ENCODE results near the gene ANKHD1.
"Not testable (repeated sequence)": the region's sequence is repeated elsewhere in the genome, so short reads cannot be mapped to it uniquely, and the experiment has no call there.

The ANKHD1 gene

GRCh38 chr5:140381351-140381750 lies 20.3 kb upstream of the ANKHD1 start:
- no peak for DNase-seq

DNA sequence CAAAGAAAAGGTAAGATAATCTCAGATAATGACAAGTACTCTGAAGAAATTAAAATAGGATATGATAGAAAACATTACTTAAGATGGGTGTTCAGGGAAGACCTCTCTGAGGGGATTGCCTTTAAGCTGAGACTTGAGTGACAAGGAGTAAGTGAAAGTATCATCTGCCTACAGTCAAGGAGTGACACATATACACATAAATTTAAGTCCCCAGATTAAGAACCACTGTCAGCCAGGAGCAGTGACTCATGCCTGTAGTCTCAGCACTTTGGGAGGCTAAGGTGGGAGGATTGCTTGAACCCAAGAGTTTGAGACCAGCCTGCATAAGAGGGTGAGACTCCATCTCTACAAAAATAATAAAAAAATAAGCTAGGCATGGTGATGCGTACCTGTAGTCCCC lies 19.7 kb upstream of the ANKHD1 start:
- DNase-seq: no peak

- no peak for DNase-seq
Observed at GRCh38 chr5:140382866-140383265, 18.8 kb upstream of the ANKHD1 start.

DNA sequence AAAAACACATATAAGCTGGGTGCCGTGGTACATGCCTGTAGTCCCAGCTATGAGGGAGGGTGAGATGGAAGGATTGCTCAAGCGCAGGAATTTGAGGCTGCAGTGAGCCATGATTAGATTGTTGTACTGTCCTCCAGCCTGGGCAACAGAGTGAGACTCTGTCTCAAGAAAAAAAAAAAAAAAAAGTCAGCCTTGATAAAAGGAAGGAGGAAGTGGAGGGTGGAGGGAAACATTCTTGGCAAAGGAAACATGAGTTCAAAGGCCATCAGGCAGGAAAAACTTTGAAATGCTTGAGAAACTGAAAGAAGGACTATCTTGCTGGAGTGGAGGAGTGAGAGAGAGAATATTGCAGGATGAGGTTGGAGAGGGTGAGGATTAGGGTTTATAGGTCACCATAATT lies 18.3 kb upstream of the ANKHD1 start:
- DNase-seq: no peak

DNA sequence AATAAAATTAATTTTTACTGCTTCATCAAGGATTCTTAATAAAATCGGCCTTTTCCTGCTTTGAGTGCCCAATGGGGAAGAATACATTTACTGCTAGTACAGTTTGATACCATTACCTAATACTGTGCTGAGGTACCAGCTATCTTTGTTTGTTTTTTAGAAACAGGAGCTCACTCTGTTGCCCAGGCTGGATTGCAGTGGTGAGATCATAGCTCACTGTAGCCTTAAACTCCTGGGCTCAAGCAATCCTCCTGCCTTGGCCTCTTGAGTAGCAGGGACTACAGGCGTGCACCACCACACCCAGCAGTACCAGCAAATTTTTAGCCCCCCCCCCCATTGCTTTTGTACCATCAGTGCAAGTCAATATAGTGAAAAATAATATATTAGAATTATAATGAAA lies 13.6 kb upstream of the ANKHD1 start:
- no peak for DNase-seq

- DNase-seq: no peak
Observed at GRCh38 chr5:140391312-140391711, 10.3 kb upstream of the ANKHD1 start.

DNA sequence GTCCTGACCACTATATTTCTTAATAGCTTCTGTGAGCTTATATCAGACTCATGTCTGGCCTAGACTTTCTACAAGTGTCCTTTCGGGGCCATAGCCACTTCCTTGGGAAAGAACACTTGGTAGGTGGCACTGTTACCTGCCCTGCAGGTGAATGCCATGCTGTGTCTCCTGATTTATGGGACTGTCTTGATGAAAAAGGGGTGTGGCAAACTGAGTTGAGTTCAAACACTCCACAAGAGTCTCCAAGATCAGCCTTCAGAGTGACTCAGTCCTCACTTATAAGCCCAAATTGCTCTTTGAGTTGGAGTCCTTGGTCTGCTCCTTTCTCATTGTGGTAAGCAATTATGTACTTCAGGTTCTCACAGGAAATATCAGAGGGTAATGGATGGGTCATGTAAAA lies 9.9 kb upstream of the ANKHD1 start:
- DNase-seq: no peak

DNA sequence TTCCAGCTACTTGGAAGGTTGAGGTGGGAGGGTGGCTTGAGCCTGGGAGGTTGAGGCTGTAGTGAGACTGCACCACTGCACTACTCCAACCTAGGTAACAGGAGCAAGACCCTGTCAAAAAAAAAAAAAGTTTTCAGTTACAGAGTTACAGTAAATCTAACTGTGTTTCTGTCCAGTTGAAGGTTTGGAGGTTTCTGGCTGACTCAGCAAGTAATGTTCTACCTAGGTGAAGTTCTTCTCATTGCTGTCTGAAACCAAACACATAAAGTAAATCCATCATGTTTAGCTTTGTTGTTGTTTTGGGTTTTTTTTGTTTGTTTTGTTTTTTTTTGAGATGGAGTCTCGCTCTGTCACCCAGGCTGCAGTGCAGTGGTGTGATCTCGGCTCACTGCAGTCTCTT lies 7.9 kb upstream of the ANKHD1 start:
- no peak for DNase-seq

- peak; percentile 59 for DNase-seq
Observed at GRCh38 chr5:140398379-140398811, 3.2 kb upstream of the ANKHD1 start.

GRCh38 chr5:140399979-140400729 lies 1.5 kb upstream of the ANKHD1 start:
- DNase-seq: no peak

GRCh38 chr5:140400730-140401361 lies 787 bp upstream of the ANKHD1 start:
- peak; percentile 92 for DNase-seq

GRCh38 chr5:140402258-140403074 lies 833 bp downstream of the ANKHD1 start:
- peak; percentile 30 for DNase-seq

GRCh38 chr5:140403613-140404012 lies 2.0 kb downstream of the ANKHD1 start:
- DNase-seq: no peak

DNA sequence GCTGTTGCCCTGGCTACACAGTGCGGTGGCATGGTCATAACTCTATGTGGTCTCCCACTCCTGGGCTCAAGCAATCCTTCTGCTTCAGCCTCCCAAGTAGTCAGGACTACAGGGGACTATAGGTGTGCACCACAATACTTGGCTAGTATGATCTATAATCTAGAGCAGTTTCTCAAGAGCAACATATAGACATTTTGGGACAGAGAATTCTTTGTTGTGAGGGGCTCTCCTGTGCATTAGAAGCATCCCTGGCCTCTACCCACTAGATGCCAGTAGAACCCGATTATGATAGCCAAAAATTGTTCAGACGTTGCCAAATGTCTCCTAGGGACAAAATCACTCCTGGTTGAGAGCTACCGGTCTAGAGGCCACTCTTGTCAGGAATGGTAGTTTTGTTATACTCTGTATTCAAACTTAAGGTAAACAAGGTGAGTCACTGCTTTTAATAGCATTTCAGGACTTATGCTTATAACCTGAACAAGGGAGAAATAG lies 7.2 kb downstream of the ANKHD1 start:
- no peak for DNase-seq

- DNase-seq: no peak
Observed at GRCh38 chr5:140413230-140413629, 11.6 kb downstream of the ANKHD1 start.

DNA sequence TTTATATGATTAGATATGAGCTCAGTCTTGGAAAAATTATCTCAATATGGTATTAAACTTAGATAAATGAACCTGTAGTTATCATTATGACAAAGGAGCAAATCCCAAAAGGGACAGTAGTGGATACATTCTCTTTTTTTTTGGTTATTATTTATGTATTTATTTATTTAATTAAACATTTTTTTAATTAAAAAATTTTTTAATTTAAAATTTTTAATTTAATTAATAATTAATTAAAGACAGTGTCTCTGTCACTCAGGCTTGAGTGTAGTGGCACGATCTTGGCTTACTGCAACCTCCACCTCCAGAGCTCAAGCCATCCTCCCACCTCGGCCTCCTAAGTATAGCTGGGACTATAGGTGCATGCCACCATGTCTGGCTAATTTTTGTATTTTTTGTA lies 15.6 kb downstream of the ANKHD1 start:
- no peak for DNase-seq

DNA sequence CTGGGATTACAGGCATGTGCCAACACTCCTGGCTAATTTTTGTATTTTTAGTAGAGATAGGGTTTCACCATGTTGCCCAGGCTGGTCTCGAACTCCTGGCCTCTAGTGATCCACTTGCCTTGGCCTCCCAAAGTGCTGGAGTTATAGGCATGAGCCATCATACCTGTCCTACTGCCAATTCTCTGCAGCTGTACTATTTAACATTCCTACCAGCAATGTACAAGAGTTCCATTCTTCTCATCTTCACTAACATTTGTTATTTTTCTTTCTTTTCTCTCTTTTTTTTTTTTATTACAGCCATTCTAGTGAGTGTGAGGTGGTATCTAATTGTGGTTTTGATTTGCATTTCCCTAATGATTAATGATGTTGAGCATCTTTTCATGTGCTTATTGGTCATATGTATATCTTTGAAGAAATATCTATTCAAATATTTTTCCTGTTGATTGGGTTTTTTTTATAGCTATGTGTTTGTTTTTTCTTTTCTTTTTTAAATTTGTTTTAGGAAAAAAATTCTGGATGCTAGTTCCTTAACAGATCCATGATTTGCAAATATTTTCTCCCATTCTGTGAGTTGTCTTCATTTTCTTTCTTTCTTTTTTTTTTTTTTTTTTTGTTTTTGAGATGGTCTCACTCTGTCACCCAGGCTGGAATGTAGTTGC lies 17.4 kb downstream of the ANKHD1 start:
- no peak for DNase-seq

GRCh38 chr5:140420226-140420570 lies 18.6 kb downstream of the ANKHD1 start:
- DNase-seq: no peak

DNA sequence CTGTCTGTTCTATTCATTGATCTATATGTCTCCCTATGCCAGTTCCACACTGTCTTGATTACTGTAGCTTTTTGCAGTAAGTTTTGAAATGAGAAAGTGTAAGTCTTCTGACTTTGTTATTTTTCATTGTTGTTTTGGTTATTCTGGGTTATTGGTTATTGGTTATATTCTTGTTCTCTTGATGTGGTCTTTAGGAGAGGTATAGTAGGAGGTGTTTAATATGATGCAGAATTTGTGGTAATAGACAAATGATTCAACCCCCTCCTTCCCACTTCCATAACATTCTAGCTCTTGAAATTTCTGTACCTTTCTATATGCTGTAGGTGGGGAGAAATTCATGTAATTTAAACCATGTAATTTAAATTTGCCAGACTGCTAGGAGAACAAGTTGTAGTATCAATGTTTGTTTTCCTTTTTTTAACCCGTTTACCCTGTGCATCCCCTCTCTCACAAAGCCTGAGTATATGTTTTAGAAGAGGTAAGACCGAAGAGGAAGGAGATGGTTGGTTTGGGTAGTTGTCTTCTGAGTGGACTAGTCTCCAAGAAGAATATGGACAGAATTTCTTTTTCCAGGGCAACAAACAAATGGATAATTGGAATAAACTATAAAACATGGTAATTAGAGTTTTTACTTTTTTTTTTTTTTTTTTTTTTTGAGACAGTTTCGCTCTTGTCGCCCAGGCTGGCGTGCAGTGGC lies 19.2 kb downstream of the ANKHD1 start:
- DNase-seq: no peak

GRCh38 chr5:140421375-140421774 lies 19.7 kb downstream of the ANKHD1 start:
- not testable (repeated sequence) for DNase-seq

- no peak for DNase-seq
Observed at GRCh38 chr5:140423609-140424008, 22.0 kb downstream of the ANKHD1 start.

- DNase-seq: no peak
Observed at GRCh38 chr5:140424135-140424534, 22.5 kb downstream of the ANKHD1 start.

- DNase-seq: not testable (repeated sequence)
Observed at GRCh38 chr5:140427726-140428125, 26.1 kb downstream of the ANKHD1 start.

Measured in NCI-H2029 (cell line).